GM21737 (cell line): Measurements from ENCODE around the gene SH3GL1.
A peak's percentile ranks its signal among the peaks of the same experiment; 100 is the strongest.
"Not testable (repeated sequence)": the region's sequence is repeated elsewhere in the genome, so short reads cannot be mapped to it uniquely, and the experiment has no call there.

ENCODE experiments used
- ATAC-seq: cut with Tn5 transposase; IDR thresholded peaks from one replicate; pipeline ENCODE4 v1.9.1; 2021; ENCODE audit warnings: mild to moderate bottlenecking, moderate library complexity; ENCODE audit not compliant: unreplicated experiment

Gene SH3GL1

GRCh38 chr19:4347521-4347920 is 52.8 kb downstream of the SH3GL1 start:
- ATAC-seq = no peak

GRCh38 chr19:4346020-4346383 is 54.3 kb downstream of the SH3GL1 start:
- ATAC-seq = no peak

- no peak for ATAC-seq
Measured at GRCh38 chr19:4345342-4346019, 54.9 kb downstream of the SH3GL1 start.

GRCh38 chr19:4343370-4344307 is 56.7 kb downstream of the SH3GL1 start, which contains the start of gene MPND:
MPND (plus strand) TSS chr19:4343562; CDS start chr19:4343594, 32 bp downstream.
- peak; percentile 47 for ATAC-seq

GRCh38 chr19:4342615-4343369 is 57.6 kb downstream of the SH3GL1 start:
- peak; percentile 90 for ATAC-seq

- no peak for ATAC-seq
Measured at GRCh38 chr19:4342314-4342614, 58.1 kb downstream of the SH3GL1 start.

- ATAC-seq = no peak
Measured at GRCh38 chr19:4338441-4339355, 61.6 kb downstream of the SH3GL1 start, which contains the start of gene STAP2. STAP2 (minus strand) TSS chr19:4338827; CDS start chr19:4338753, 74 bp downstream.

GRCh38 chr19:4337906-4338440 is 62.4 kb downstream of the SH3GL1 start:
- ATAC-seq = no peak

- ATAC-seq = no peak
Measured at GRCh38 chr19:4334929-4335570, 65.3 kb downstream of the SH3GL1 start.

- no peak for ATAC-seq
Measured at GRCh38 chr19:4329858-4330257, 70.5 kb downstream of the SH3GL1 start.

GRCh38 chr19:4328991-4329681 is 71.2 kb downstream of the SH3GL1 start:
- ATAC-seq = not testable (repeated sequence)

- ATAC-seq = peak; percentile 72
Measured at GRCh38 chr19:4328243-4328990, 71.9 kb downstream of the SH3GL1 start.

- ATAC-seq = no peak
Measured at GRCh38 chr19:4327877-4328242, 72.5 kb downstream of the SH3GL1 start.

GRCh38 chr19:4327252-4327876 is 73.0 kb downstream of the SH3GL1 start:
- no peak for ATAC-seq

- ATAC-seq = no peak
Measured at GRCh38 chr19:4326837-4327251, 73.5 kb downstream of the SH3GL1 start.

GRCh38 chr19:4326215-4326836 is 74.0 kb downstream of the SH3GL1 start:
- no peak for ATAC-seq

GRCh38 chr19:4324228-4324627 is 76.1 kb downstream of the SH3GL1 start:
- ATAC-seq = no peak
